H1 (cell line): ENCODE data around the gene MYO1F.

Source experiments
- CEBPB ChIP-seq: IDR thresholded peaks from 2 replicates; pipeline ENCODE4 v1.6.1; 2012; ENCODE audit warnings: low read depth, low read length
- CTCF ChIP-seq, 3 experiments: IDR thresholded peaks; 1 replicate in 2 of 3; 2 replicates in 1 of 3; pipeline versions ENCODE4 v1.5.1 to v1.6.1; 2011; ENCODE audit warnings: low read length in 3 of 3, mild to moderate bottlenecking in 3 of 3, inconsistent platforms in 2 of 3, low read depth in 1 of 3, moderate library complexity in 1 of 3; ENCODE audit not compliant: insufficient read depth in 1 of 3; ENCODE audit errors: control extremely low read depth in 1 of 3
- JUN ChIP-seq: IDR thresholded peaks from 2 replicates; pipeline ENCODE4 v1.6.1; 2011; ENCODE audit warnings: low read depth, mild to moderate bottlenecking, improper control_type of control experiment, low read length
- KDM5A ChIP-seq: fragments of 200-600 bp; IDR thresholded peaks from 2 replicates; pipeline ENCODE4 v1.7.1; 2012; ENCODE audit warnings: mild to moderate bottlenecking, low read length, inconsistent platforms, mixed read lengths
- NRF1 ChIP-seq: IDR thresholded peaks from 2 replicates; pipeline ENCODE4 v1.6.1; 2011; ENCODE audit warnings: mild to moderate bottlenecking, low read depth, low read length, improper control_type of control experiment
- POLR2AphosphoS5 ChIP-seq: IDR thresholded peaks from 2 replicates; pipeline ENCODE4 v1.6.1; 2011; ENCODE audit warnings: low read depth, low read length
- RFX5 ChIP-seq: IDR thresholded peaks from 2 replicates; pipeline ENCODE4 v1.6.1; 2011; ENCODE audit warnings: low read depth, low read length, improper control_type of control experiment, borderline replicate concordance
- RXRA ChIP-seq: IDR thresholded peaks from 2 replicates; pipeline ENCODE4 v1.6.1; 2011; ENCODE audit warnings: low read depth, mild to moderate bottlenecking, low read length, moderate library complexity; ENCODE audit not compliant: insufficient read depth
- TAF7 ChIP-seq: optimal IDR thresholded peaks from 2 replicates; pipeline ENCODE3; 2011; ENCODE audit warnings: low read depth, mild to moderate bottlenecking, inconsistent platforms, low read length, moderate library complexity, borderline replicate concordance
- TCF12 ChIP-seq: IDR thresholded peaks from 2 replicates; pipeline ENCODE4 v1.6.1; 2011; ENCODE audit warnings: low read depth, mild to moderate bottlenecking, low read length
- YY1 ChIP-seq: IDR thresholded peaks from 2 replicates; pipeline ENCODE4 v1.6.1; 2011; ENCODE audit warnings: low read depth, mild to moderate bottlenecking, low read length

GRCh38 chr19:8605514-8605913, 28.3 kb upstream of the MYO1F start:
- TF ChIP-seq CTCF (IDR thresholded peaks at IDR 0.05; ENCODE audit: control extremely low read depth in 1 of 3, insufficient read depth in 1 of 3, low read depth in 1 of 3, low read length in 3 of 3) = no peak
- TF ChIP-seq POLR2AphosphoS5 = no peak
- TF ChIP-seq NRF1 = no peak
- TF ChIP-seq TCF12 = no peak
- TF ChIP-seq JUN = no peak
- no peak for TF ChIP-seq CEBPB
- no peak for TF ChIP-seq TAF7
- TF ChIP-seq RFX5 = no peak
- TF ChIP-seq RXRA = no peak
- TF ChIP-seq YY1 = no peak
- TF ChIP-seq KDM5A = no peak
